SK-N-DZ (cell line): ENCODE measurements around the gene CHRD. TPM values are rescaled to one million over a fixed set of nuclear protein-coding genes. Genes with fewer than 3 reads are reported as not detected.
"Not testable (repeated sequence)": the region's sequence is repeated elsewhere in the genome, so short reads cannot be mapped to it uniquely, and the experiment has no call there.

Source experiments
- DNase-seq: peaks from one replicate; pipeline ENCODE4 v3.0.0-alpha.2; 2015; ENCODE audit warnings: low spot score
- polyA plus RNA-seq, 2 experiments: library from polyadenylated mRNA; depleted of rRNA; stranded (reverse); fragments of >200 nt; gene quantifications; 2 replicates each; pipeline ENCODE4 v1.2.3, GENCODE V29; 2014

CHRD gene
- polyA plus RNA-seq (2014; cell fraction: cytosol; rRNA removed): 6.1 and 15.3 TPM in 2 replicates
- 203 and 207 TPM in 2 replicates for polyA plus RNA-seq (2014; cell fraction: nucleus; rRNA removed)

- no peak for DNase-seq
Observed at GRCh38 chr3:184379358-184380184, at the start of gene CHRD. Gene CHRD (plus strand): TSS chr3:184380054. CDS start chr3:184380319, 265 bp downstream.

GRCh38 chr3:184332370-184333090 is 47.3 kb upstream of the CHRD start:
- DNase-seq: no peak

- no peak for DNase-seq
Observed at GRCh38 chr3:184333190-184333589, 46.7 kb upstream of the CHRD start.

- DNase-seq: no peak
Observed at GRCh38 chr3:184333700-184334099, 46.2 kb upstream of the CHRD start.

- no peak for DNase-seq
Observed at GRCh38 chr3:184334470-184335158, 45.2 kb upstream of the CHRD start.

GRCh38 chr3:184335291-184335660 is 44.6 kb upstream of the CHRD start:
- DNase-seq: no peak

- peak; percentile 83 for DNase-seq
Observed at GRCh38 chr3:184335661-184336546, 44.0 kb upstream of the CHRD start.

- DNase-seq: peak; percentile 84
Observed at GRCh38 chr3:184336547-184337398, 43.1 kb upstream of the CHRD start.

GRCh38 chr3:184337399-184337714 is 42.5 kb upstream of the CHRD start, which contains the start of gene FAM131A:
Gene FAM131A (plus strand): TSS chr3:184337600. CDS start chr3:184337631, 31 bp downstream.
- DNase-seq: no peak

GRCh38 chr3:184337981-184338380 is 41.9 kb upstream of the CHRD start:
- DNase-seq: no peak

- peak; percentile 93 for DNase-seq
Observed at GRCh38 chr3:184338511-184338945, 41.3 kb upstream of the CHRD start.

- no peak for DNase-seq
Observed at GRCh38 chr3:184339001-184339400, 40.9 kb upstream of the CHRD start.

- not testable (repeated sequence) for DNase-seq
Observed at GRCh38 chr3:184339451-184340135, 40.3 kb upstream of the CHRD start.

GRCh38 chr3:184341925-184342324 is 37.9 kb upstream of the CHRD start:
- DNase-seq: no peak

- DNase-seq: no peak
Observed at GRCh38 chr3:184343200-184343876, 36.5 kb upstream of the CHRD start.

GRCh38 chr3:184344579-184345316 is 35.1 kb upstream of the CHRD start:
- DNase-seq: no peak

GRCh38 chr3:184345317-184346144 is 34.3 kb upstream of the CHRD start:
- peak; percentile 68 for DNase-seq
